HG03571 (cell line): Measurements from ENCODE around the gene FOXP1.
A peak's percentile ranks its signal among the peaks of the same experiment; 100 is the strongest.

Experiments used
- ATAC-seq: cut with Tn5 transposase; IDR thresholded peaks from one replicate; pipeline ENCODE4 v1.9.1; 2021; ENCODE audit not compliant: unreplicated experiment

The FOXP1 gene

DNA sequence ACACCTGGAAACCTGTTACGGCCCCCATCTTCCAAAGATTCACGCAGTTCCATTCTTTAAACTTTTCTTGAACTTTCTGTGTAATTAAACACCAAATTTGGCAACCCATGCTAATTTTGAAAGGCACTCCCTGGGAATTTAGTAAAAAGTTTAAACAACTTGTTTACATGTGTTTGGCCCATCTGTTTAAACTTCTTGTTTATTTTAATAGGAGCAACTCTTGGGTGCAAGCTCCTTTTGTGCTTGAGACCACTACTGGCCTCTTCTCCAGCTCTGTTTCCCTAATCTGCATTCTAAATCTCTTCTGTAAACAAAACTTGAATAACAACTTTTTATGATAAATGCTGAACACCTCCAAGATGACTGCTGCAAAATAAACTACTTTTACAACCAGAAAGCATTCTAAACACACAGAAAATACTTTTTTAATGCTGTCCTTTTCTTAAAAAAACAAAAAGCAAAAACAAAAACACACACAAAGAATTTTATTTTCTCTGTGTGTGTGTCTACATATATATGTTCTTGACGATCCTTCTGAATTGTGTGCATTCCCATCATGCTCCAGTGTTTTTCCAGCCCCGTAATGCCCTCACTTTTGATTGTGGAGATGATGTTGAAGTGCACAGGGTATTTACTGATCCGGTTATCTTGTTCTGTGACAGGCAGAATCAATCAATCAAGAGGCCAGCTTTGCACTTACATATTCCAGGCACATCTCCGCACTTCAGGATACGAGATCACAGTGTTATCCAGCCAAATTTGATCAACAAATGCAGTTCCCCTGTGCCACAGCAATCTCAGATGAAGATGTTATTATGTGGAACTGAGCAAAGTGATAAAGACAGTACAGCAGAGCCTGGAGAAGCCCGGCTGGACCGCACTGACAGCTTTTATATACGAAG, 416.9 kb downstream of the FOXP1 start:
- ATAC-seq: no peak

DNA sequence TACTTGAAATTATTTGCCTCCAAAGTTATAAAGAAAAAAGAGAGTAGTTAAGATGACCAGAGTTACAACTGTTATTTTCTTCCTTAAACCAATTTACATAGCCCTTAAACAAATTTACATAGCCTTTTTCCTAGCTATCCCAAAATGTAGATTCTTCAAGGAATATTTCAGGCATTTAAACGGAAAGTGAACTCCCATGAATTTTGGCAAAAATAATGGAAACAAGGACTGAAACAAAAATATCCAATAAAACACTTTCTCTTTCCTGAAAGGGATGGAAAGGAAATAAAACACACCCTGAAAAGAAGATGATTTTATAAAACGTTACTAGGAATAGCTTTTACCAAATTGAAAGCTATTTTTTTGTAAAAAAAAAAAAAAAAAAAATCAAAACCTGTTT, 418.6 kb downstream of the FOXP1 start:
- no peak for ATAC-seq

DNA sequence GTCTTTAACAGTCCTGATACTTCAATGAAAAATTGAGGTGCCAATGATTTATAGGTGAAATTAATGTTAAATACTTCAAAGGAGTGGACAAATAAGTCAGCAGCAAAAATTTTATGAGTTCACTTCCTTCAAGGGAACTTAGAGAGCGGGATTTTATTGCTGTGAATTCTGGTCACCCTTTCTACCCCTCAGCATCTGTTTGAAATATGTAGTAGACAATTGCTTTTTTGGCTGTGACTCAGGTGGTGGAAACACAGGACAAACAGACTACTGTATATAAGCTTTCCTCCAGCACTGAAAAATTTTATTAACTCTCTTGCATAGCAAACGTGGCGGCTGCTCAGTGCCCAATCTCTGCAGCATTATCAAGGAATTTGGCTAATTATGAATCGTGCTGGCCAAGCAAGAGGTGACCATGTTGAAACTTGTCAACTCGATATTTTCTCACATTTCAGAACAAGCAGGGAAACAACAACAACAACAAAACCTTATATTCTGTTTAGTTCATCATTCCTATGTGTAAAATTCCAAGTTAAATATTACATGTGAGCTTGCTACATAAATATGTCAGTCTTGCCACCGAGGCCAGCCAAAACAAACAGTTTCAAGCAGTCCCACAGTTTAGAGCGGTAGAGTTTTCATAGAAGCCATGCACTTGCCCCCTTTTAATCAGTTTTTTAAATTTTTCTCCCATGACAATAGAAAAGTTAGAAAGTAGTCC, 420.2 kb downstream of the FOXP1 start:
- ATAC-seq: no peak

DNA sequence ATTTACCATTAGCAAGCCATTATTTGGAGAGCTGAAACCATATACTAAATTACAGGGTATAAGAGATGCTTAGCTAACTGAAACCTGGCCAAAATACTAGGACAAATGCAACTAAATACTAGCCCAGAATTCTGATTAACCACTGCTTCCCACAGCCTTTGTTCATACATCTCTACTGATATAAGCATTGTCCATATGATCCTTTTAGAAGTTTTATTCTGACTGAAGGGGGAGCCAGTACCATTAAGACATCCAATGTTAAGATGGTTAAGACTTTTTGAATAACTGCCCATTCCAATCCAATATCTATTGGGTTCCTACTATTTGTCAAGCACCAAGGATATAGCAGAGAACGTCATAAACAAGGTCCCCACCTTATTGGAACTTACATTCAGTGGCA, 421.3 kb downstream of the FOXP1 start:
- no peak for ATAC-seq

DNA sequence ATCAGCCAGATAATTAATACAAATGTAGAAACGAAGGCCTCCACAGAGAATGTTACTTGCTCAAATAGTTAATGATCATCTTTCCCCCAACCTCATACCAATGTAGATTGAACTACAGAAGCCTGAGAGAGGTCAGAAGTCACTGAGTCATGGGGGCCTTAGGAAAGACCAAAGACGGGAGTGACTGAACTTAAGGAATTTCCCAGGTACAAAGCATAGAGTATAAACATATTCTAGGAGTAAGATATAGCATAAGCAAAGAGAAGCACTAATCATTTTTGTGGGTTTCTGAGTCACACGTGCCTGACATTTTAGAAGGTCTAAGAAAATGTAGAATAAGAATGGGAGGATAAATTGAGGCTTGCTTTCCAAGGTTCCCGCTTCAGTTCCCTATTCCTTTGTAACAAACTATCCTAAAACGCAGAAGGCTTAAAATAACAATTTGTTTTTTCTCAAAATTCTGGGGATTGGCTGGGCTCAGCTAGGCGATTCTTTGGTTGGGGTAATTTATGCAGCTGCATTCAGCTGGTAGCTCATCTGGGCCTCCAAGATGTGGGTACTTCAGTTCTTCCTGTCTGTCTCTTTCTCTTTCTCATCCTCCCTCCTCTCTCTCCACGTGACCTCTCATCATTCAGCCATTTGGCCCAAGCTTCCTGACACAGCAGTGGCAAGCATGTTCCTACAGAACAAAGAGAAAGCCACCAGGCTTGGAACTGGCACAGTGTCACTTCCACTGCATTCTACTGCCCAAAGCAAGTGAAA, 422.6 kb downstream of the FOXP1 start:
- no peak for ATAC-seq

DNA sequence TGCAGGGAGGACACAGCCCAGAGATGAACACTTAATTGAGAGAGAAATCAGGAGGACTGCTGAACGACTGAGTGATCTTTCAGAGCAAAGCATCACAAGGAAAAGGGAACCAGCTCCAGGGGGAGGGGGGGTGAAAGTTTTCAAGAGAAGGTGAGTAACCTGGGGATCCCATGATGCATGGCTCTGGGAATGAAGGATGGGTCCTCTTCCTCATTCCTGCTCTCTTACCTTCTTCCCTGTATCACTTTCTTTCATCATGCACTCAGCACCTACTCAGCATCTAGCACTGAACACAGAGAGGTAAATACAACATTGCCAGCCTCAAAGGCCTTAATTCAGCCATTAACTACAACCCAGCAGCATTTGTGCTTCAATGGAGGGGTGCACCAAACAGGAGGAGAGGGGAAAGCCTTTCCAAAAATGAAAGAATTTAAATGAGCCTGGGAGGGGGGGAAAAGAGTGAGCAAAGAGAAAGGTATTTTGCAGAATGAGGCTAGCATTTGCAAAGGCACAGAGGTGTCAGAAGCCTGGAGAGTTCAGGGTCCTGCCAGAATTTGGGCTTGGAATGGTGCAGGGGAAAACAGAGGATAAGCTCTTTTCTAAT, 427.4 kb downstream of the FOXP1 start:
- ATAC-seq: no peak

DNA sequence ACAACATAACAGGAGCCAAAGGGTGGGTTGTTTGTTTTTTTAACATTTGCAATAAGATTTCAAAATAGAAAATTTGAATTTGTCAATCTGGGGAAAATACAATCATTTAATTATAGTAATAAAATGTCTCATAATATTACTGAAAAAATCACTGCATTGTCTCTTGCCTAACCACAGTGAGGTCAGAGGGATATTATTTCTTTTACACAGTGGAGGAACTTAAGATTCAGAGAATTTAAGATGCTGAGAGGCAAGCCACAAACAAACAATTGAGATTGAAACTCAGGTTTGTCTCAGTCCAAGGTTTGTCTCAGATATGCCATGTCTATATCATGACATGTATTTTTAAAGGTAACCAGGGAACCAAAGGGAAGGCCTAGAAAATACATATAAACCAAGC, 428.7 kb downstream of the FOXP1 start:
- ATAC-seq: no peak

DNA sequence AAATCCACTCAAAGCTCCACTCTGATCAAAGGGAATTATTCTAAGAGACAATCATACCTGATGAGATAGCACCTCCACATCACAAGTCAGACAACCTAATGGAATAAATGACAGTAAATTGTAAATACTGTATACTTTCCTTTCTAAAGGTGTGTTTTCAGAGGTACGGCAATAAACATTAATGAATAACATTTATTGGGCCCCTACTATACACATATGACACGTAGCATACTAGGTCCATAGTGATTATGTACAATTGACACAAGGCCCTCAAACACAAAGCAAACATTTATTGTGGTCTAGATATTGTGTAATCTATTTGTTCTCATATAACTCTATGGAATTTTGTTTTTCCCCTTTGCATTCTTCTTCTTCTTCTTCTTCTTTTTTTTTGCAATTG, 429.8 kb downstream of the FOXP1 start:
- ATAC-seq: no peak

DNA sequence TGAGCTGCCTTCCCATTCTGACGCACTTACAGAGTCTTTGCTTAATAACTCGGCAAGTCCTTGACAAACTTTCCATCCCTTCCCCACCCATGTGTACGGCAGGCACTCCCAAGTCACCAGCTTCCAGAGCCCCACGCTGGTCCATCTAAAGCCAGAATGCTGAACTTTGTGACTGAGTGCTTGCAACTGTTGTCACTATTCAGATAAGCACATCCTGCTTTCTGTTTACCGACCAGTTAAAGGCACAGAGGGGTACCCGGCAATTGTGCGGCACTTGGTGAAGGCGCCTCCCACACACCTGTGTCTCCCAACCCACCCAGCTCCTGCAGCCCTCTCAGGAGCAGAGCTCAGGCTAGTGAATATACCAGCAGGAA, 430.6 kb downstream of the FOXP1 start:
- no peak for ATAC-seq

DNA sequence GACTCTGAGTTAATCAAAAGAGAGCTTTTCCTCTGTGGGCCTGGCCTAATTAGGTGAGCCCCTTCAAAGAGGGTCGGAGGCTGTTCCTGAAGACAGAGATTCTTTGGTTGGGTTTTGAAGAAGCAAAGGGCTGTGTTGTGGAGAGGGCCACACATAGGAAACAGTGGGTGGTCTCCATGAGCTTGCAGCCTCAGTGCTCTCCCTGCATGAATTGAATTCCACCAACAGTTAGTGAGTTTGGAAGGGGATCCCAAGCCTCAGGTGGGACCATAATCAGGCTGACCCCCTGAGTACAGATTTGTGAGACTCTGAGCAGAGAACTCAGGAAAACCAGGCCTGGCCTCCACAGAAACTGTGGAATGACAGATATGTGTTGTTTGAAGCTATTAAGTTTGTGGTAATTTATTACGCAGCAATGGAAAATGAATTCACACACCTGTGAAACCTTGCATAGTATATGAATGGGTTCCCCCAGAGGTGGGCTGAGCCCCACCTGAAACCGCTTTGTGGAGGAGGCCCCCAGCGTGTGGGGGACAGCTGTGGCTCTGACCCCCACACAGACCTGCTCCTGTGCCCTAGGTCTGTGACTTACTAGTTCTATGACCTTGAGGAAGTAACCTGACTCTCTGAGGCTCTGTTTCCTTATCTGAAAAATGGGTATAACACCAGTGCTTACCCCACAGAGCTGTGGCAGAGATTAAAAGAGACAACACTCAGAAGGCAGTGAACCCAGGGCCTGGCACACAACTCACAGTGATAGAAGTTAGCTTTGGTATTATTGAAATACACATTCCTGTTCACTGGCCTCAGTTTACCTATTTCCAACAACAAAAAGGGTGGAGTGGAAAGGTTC, 431.3 kb downstream of the FOXP1 start:
- no peak for ATAC-seq

DNA sequence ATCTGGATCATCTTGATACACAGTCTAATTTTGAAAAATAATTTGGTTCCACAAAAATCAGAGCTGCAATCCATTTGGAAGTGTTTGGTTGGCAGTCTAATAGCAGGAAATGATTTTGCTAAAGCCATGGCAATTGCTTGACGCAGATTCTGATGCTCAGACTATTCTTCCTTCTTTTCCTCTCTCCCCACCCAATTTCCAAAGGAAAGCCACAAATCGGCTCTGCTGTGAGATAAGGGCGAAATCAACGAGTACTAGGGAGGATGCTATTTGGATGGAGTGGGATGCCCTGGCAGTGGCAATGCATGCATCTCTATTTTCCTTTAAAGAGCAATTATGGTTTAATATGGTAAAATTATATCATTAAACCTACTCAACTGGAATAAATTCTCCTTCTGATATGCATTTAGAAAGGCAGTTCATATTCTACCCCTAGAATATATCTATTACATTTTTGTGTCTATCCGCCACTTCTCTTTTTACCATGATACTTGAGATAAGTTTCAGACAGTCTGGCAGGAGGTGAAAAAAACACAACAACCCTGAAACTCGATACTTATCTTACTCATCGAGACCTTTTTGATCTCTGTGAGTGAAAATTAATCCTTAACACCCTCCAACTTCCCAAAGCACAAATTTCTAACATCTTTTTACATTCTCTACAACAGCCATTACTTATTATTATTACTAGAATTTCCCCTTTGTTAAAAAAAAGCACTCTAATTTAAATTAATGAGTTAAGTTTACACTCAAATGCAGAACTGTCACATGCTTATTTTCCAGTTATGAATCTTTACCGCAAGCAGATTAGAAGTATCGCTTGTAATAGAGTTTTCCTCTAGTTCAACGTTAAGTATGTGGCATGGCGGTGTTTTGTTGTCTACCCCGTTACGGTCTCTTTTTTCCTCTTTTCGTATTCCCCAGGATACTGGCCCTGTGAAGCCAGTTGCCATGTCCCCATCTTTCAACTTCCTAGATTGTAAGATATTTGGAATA, 433.3 kb downstream of the FOXP1 start:
- ATAC-seq: peak; percentile 61

DNA sequence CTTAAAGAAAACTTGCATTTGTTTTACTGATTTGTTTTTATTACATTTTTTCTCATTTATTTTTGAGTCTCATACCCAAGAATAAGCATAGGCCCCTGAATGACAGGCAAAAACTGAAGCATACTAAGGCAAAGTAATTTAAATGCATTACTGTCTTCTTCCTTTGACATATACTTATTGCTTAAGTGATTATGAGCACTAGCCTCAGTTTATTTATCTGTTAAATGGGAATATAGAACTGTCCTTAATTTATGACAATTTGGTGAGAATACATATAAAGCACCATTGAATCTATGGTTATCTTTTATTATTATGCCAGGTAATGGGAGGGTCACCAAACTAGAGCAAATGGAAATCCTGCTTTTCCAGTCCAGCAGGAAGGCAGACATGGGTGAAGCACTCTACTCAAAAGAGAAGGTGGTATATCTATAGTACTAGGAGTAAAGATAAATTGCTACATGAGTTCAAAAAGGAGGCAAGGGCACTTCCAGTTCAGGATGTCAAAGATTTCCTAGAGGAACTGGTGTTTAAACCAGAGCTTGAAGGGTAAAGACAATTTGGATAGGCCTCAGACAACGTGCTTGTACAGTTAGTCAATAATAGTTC, 435.0 kb downstream of the FOXP1 start:
- ATAC-seq: no peak

DNA sequence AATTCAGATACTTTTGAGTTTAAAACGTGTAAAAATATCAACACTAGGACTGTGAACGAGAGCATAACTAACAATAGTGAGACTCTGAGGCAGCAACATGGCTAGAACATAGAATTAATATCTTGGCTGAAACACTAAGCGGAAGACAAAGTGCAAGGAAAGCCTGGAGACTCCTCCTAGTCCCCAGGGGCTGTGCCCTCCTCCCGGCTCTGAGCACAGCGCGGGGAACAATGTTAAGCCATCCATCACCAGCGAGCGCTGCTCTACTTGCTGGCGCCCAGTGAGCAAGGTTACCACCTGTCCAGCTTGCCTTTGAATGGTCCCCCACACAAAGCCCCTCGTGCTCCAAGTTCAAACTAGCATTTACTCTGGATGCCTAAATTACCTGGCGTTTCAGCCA, 436.9 kb downstream of the FOXP1 start:
- no peak for ATAC-seq

DNA sequence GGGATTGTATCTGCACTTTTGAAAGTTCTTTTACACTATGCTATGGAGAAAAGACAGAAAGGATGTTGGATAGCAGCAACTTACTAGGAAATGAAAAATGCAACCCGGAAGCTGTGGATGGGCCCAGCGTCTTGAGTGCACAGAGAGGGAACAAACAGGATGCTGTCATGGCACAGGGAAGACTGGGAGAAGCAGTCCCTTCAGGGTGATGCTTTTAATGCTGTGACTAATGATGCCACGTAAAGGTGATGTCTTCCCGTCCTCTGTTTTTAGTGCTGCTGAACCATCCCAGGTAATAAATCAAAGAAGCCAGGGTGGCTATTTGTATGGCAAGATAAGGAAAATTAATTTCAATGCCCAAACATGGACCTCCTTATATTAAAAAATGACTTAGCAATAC, 437.6 kb downstream of the FOXP1 start:
- ATAC-seq: no peak

DNA sequence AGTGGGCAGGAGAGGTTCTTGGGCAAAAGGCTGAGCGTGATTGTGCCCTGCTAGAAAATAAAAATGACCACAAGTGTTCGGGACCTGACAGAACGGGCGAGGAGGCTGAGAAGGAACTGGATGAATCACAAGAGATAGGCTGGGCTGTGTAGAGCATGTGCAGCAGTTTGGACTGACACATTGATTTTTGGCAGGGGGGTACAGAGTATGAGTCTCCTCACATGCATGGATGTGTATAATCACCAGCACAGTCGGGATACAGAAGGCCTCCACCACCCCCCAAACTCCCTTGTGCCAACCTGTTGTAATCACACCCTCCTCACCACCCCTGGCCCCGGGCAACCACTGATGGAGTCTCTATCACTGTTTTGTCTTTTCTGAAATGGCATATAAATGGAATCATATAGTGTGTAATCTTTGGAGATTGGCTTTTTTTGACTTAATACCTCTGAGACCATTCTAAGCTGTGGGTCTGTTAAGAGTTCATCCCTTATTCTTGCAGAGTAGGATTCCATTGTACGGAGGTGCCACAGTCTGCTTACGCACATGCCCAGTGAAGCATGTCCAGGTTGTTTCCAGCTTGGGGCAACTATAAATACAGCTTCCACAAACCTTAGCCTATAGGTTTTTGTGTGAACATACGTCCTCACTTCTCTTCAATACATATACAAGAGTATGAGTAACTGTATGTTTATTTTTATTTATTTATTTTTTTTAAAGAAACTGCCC, 438.8 kb downstream of the FOXP1 start:
- ATAC-seq: no peak

DNA sequence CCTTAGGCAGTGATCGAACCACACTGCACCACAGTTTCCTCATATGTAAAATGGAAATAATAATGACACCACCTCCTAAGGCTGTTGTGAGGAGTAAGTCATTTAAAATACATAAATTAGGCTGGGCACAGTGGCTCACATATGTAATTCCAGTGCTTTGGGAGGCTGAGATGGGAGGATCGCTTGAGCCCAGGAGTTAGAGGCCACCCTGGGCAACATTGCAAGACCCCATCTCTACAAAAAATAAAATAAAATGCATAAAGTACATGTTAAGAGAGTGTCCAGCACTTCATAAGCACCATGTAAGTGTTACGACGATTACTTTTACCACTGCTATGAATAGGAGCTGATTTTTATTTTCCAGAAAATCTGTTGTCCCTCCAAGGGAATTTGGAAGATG, 440.0 kb downstream of the FOXP1 start:
- ATAC-seq: no peak

DNA sequence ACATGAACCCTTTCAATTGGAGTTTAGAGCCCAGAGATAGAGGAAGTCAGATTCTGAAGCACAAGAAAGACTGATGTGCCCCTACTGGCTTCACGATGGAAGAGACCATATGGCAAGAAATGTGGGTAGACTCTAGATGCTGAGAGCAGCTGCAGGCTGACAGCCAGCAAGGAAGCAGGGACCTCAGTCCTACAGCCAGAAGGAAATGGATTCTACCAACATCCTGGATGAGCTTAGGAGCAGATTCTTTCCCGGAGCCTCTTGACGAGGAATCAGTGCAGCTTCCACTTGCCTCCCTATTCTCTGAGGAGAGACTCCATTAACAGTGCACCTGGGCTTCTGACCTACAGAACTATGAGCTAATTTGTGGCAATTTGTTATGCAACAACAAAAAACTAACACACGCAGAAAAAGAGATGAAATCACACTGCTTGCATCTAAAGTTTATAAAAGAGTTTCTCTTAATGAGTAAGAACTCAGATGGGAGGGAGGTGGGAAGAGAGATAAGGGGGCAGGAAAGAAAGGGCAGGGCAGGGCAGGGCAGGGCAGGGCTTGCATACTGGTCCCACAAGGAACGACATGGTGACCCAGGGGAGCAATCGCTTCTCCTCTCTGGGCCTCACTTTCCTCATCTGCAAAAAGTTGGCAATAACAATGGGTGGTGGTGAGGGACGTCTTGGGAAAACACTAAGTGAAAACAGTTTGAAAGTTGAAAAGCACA, 440.9 kb downstream of the FOXP1 start:
- ATAC-seq: no peak
